SU-DHL-6 (cell line): Measurements from ENCODE around the gene BRAT1.

Source experiments
- EZH2phosphoT487 ChIP-seq: fragments of 200-600 bp; sonication (generic), shearing (Covaris generic); conservative IDR thresholded peaks from 2 replicates; pipeline ENCODE4 v1.6.1; 2018; ENCODE audit warnings: mild to moderate bottlenecking, antibody characterized with exemption, low read length, moderate library complexity, mixed read lengths
- TF ChIP-seq, protein P1 (sequence below): fragments of 200-600 bp; sonication (generic); IDR thresholded peaks from one replicate; pipeline ENCODE4 v1.5.1; 2017; ENCODE audit warnings: antibody characterized with exemption, mild to moderate bottlenecking, low read length, moderate library complexity; ENCODE audit not compliant: insufficient read depth, poor library complexity, severe bottlenecking

DNA sequence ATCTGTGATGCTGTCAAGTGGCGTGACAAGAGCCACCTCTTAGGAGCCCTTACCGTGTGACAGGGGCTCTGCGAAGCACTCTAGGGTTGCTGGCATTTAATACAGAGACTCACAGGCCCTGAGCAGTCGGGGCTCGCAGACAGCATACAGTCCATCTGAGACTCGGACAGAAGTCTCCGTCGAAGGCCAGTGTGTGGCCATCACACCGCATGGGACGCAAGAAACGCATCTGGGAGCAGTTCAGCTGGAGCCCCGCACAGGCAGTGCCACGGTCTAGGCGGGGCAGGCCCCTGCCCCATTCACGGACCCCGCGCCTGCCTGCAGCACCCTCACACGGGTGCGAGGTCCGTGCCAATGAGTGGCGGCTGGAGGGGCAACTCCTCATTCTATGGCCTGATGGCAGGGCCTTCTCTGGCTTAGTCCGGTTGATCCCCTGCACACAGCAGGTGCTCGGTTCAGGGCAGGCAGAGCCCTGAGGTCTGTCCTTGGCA lies 37.1 kb upstream of the BRAT1 start:
- TF ChIP-seq EZH2phosphoT487 = no peak
- TF ChIP-seq, protein P1, sequence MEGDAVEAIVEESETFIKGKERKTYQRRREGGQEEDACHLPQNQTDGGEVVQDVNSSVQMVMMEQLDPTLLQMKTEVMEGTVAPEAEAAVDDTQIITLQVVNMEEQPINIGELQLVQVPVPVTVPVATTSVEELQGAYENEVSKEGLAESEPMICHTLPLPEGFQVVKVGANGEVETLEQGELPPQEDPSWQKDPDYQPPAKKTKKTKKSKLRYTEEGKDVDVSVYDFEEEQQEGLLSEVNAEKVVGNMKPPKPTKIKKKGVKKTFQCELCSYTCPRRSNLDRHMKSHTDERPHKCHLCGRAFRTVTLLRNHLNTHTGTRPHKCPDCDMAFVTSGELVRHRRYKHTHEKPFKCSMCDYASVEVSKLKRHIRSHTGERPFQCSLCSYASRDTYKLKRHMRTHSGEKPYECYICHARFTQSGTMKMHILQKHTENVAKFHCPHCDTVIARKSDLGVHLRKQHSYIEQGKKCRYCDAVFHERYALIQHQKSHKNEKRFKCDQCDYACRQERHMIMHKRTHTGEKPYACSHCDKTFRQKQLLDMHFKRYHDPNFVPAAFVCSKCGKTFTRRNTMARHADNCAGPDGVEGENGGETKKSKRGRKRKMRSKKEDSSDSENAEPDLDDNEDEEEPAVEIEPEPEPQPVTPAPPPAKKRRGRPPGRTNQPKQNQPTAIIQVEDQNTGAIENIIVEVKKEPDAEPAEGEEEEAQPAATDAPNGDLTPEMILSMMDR = no peak
